ENCODE measurements around the gene BRSK1. TPM values are rescaled to one million over a fixed set of nuclear protein-coding genes. Genes with fewer than 3 reads are reported as not detected.

Gene BRSK1
- total and polyA plus RNA-seq, 10 of the 15 experiments (the other 5 are each of a cell fraction or from before 2014, with no cell fraction given) = 0.03 to 0.76 (median 0.25) TPM; not detected in 4

DNA sequence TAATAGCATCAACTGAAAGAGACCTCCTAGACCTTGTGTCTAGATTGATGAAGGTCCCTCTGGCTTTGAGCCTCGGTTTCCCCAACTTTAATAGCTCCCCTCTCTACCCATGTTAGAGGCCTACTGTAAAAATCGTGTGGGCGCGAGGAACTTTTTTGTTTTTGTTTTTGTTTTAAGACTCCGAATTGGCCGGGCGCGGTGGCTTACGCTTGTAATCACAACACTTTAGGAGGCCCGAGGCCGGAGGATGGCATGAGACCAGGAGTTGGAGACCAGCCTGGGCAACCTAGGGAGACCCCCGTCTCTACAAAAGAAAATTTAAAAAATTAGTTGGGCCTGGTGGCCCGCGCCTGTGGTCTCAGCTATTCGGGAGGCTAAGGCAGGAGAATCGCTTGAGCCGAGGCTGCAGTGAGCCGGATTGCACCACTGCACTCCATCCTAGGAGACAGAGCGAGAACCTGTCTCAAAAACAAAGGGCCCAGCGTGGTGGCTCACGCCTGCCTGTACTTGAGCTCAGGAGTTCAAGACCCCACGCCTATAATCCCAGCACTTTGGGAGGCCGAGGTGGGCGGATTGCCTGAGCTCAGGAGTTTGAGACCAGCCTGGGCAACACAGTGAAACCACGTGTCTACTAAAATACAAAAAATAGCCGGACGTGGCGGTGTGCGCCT lies 24.1 kb upstream of the BRSK1 start (continued):
- TF ChIP-seq, protein P1, sequence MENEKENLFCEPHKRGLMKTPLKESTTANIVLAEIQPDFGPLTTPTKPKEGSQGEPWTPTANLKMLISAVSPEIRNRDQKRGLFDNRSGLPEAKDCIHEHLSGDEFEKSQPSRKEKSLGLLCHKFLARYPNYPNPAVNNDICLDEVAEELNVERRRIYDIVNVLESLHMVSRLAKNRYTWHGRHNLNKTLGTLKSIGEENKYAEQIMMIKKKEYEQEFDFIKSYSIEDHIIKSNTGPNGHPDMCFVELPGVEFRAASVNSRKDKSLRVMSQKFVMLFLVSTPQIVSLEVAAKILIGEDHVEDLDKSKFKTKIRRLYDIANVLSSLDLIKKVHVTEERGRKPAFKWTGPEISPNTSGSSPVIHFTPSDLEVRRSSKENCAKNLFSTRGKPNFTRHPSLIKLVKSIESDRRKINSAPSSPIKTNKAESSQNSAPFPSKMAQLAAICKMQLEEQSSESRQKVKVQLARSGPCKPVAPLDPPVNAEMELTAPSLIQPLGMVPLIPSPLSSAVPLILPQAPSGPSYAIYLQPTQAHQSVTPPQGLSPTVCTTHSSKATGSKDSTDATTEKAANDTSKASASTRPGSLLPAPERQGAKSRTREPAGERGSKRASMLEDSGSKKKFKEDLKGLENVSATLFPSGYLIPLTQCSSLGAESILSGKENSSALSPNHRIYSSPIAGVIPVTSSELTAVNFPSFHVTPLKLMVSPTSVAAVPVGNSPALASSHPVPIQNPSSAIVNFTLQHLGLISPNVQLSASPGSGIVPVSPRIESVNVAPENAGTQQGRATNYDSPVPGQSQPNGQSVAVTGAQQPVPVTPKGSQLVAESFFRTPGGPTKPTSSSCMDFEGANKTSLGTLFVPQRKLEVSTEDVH (IDR thresholded peaks at IDR 0.05; ENCODE audit: low read depth, partially characterized antibody) = peak; percentile 13
- TF ChIP-seq EP300 (IDR thresholded peaks at IDR 0.05; ENCODE audit: borderline replicate concordance in 1 of 2, control insufficient read depth in 1 of 2, low read depth in 2 of 2, low read length in 2 of 2) (no peak), BCL11A (IDR thresholded peaks at IDR 0.05; ENCODE audit: low read depth, low read length) (no peak), IRF4 (IDR thresholded peaks at IDR 0.05; ENCODE audit: low read depth, low read length) (no peak)

DNA sequence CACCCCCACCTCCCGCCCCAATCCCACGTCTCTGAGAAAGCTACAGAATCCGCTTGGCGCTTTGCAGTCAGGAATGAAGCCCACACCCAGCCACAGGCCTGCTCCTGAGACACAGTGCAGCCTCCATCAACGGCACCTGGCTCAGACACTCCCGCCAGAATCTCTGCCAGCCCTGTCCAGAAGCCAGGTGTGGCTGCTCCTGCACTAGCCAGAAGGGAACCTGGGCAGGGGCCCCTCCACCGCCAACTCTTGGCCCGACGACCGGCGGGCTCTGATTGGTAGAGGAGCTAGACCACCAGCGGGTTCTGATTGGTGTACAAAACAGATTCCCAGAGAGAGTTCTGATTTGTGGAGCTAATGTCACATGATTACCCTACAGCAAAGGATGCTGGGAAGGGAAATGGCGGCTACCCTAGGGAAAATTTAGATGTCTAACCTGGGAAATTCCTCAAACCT lies 22.1 kb upstream of the BRSK1 start:
- in situ Hi-C loops (cut with MboI) = no loop called here
- Histone ChIP-seq H3K9me3 (replicated peaks; ENCODE audit: control insufficient read depth, insufficient read depth, low read length) (no peaks in the 10 kb centered on the region), H3K4me1 (ENCODE audit: control insufficient read depth, insufficient read depth, low read length) (peaks cover under 1% of the 10 kb centered on the region), H3K79me2 (ENCODE audit: control insufficient read depth, insufficient read depth, low read length) (peaks cover 23% of the 10 kb centered on the region), H3K27ac (ENCODE audit: control insufficient read depth, insufficient read depth) (no peak overlapping the region), H3K36me3 (ENCODE audit: control insufficient read depth in 2 of 2, insufficient read depth in 2 of 2, low read length in 1 of 2) (no peaks in the 10 kb centered on the region; a peak in 2 of 4 replicates), H2AFZ (ENCODE audit: control insufficient read depth, low read depth, low read length) (no peak overlapping the region), H3K27me3 (replicated peaks in 1 of 2; ENCODE audit: control insufficient read depth in 2 of 2, insufficient read depth in 2 of 2, low read length in 1 of 2) (no peaks in the 10 kb centered on the region), H3K4me3 (no peak overlapping the region), H3K9ac (ENCODE audit: control insufficient read depth, insufficient read depth, low read length) (no peak overlapping the region), H3K4me2 (ENCODE audit: control insufficient read depth, insufficient read depth) (no peak overlapping the region), H4K20me1 (ENCODE audit: control insufficient read depth, insufficient read depth) (peaks cover 7% of the 10 kb centered on the region; the same call in 1 of the 2 replicates)
- DNase-seq (ENCODE audit: low read depth, low spot score) (no peak), ATAC-seq (no peak), FAIRE-seq (no peak)
- CTCF ChIA-PET = interaction anchor here (1.1 kb wide), 1 partner anchor 215 kb away, joined by 3 read pairs; no protein-coding TSS in a partner anchor
- no TSS peak for BruUV-seq (replicated peaks)
- RAD21 ChIA-PET (ENCODE audit: unreplicated experiment) = no interaction called here
- TF ChIP-seq ZSCAN29 (IDR thresholded peaks at IDR 0.05) (no peak), YY1 (IDR thresholded peaks at IDR 0.05; ENCODE audit: low read depth, low read length) (0 out of 2 replicates have a peak, but pooled peaks have one; percentile 41)
- TF ChIP-seq, protein P2, sequence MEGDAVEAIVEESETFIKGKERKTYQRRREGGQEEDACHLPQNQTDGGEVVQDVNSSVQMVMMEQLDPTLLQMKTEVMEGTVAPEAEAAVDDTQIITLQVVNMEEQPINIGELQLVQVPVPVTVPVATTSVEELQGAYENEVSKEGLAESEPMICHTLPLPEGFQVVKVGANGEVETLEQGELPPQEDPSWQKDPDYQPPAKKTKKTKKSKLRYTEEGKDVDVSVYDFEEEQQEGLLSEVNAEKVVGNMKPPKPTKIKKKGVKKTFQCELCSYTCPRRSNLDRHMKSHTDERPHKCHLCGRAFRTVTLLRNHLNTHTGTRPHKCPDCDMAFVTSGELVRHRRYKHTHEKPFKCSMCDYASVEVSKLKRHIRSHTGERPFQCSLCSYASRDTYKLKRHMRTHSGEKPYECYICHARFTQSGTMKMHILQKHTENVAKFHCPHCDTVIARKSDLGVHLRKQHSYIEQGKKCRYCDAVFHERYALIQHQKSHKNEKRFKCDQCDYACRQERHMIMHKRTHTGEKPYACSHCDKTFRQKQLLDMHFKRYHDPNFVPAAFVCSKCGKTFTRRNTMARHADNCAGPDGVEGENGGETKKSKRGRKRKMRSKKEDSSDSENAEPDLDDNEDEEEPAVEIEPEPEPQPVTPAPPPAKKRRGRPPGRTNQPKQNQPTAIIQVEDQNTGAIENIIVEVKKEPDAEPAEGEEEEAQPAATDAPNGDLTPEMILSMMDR (IDR thresholded peaks at IDR 0.05 in 2 of 3, conservative IDR thresholded peaks at IDR 0.05 in 1 of 3; ENCODE audit: control insufficient read depth in 2 of 3, extremely low read depth in 1 of 3, insufficient read depth in 1 of 3, low read depth in 3 of 3, low read length in 3 of 3) = no peak
- WGBS (ENCODE audit: insufficient coverage, insufficient replicate concordance, low lambda C conversion rate, missing lambda C conversion rate) = 96% methylated on average over 13 of the region's 13 CpGs
- SMC1A ChIA-PET (ENCODE audit: uncharacterized antibody, unreplicated experiment) = interaction anchor here (3.1 kb wide), 1 partner anchor 15 kb away, joined by 25 read pairs; no protein-coding TSS in a partner anchor
- intact Hi-C loops (cut with micrococcal nuclease; ENCODE audit: unreplicated experiment) = no loop called here
- POLR2A ChIA-PET = interaction anchor here (0.6 to 0.9 kb wide), 3 partner anchors 14 to 346 kb away, joined by 3 to 7 read pairs (median 3); no protein-coding TSS in a partner anchor
